K562 (cell line): ENCODE measurements around the gene SLC35G2. TPM values are rescaled to one million over a fixed set of nuclear protein-coding genes. Genes with fewer than 3 reads are reported as not detected.

Experiments
- ATAC-seq: fragments of 200-7000 bp; cut with Tn5 transposase; 3 replicates; pipeline ENCODE4 v1.9.1; 2020; ENCODE audit warnings: moderate library complexity
- BruUV-seq: library from RNA; stranded (reverse); fragments of 400-500 nt; replicated peaks from 2 replicates; lab custom pipeline; 2021; lab: Mats Ljungman, UMichigan
- CTCF ChIA-PET: fragments of 300-600 bp; formaldehyde crosslinking; extraction: SDS; loops from one replicate; lab custom pipeline; 2021; ENCODE audit warnings: low intra/inter-chr PET ratio; lab: Yijun Ruan, JAX
- POLR2A ChIA-PET: fragments of 300-600, 350-650 bp; sonication (Branson Sonifier 250); formaldehyde crosslinking; extraction: SDS; loops from one replicate; lab custom pipeline; 2021; ENCODE audit warnings: antibody characterized with exemption, inconsistent platforms; lab: Yijun Ruan, JAX
- DNase-seq, 4 experiments: peaks; one replicate each; pipeline versions ENCODE4 v3.0.0 to v3.0.0-alpha.2; 2011 to 2018; ENCODE audit warnings: low spot score in 3 of 4, mixed read lengths in 3 of 4; ENCODE audit errors: extremely low read depth in 1 of 4
- FAIRE-seq: peaks from 2 replicates; lab custom pipeline; 2011; peaks lifted over from hg19 to GRCh38; lab: Jason Lieb, UNC
- H2AFZ ChIP-seq: 2 replicates; pipeline ENCODE4 v1.6.0; 2011; ENCODE audit warnings: low read depth, low read length, control low read depth, inconsistent platforms
- H3K27ac ChIP-seq: fragments of 200-600 bp; 3 replicates; pipeline ENCODE4 v1.8.0; 2011; ENCODE audit warnings: low read depth, mild to moderate bottlenecking, control low read depth, inconsistent platforms, low read length, moderate library complexity, mixed read lengths; ENCODE audit errors: extremely low read depth
- H3K27me3 ChIP-seq, 2 experiments: fragments of 300-600 bp in 1 of 2; 2 replicates in 1 of 2; 3 replicates in 1 of 2; pipeline versions ENCODE4 v1.6.0 to v1.8.0; 2011; ENCODE audit warnings: inconsistent platforms in 2 of 2, low read length in 2 of 2, mild to moderate bottlenecking in 1 of 2, mixed read lengths in 1 of 2, moderate library complexity in 1 of 2; ENCODE audit not compliant: control insufficient read depth in 2 of 2, insufficient read depth in 2 of 2
- H3K36me3 ChIP-seq: fragments of 300-600 bp; 3 replicates; pipeline ENCODE4 v1.8.0; 2011; ENCODE audit warnings: mild to moderate bottlenecking, low read length, inconsistent platforms; ENCODE audit not compliant: control insufficient read depth, insufficient read depth
- H3K4me1 ChIP-seq, 2 experiments: fragments of 200-600 bp in 1 of 2; replicated peaks in 1 of 2; 2 replicates in 1 of 2; 3 replicates in 1 of 2; pipeline versions ENCODE4 v1.5.1 to v1.8.0; 2011; ENCODE audit warnings: inconsistent platforms in 2 of 2, low read length in 2 of 2, mild to moderate bottlenecking in 1 of 2, mixed read lengths in 1 of 2, moderate library complexity in 1 of 2; ENCODE audit not compliant: control insufficient read depth in 2 of 2, insufficient read depth in 2 of 2
- H3K4me2 ChIP-seq: 2 replicates; pipeline ENCODE4 v1.6.1; 2011; ENCODE audit warnings: low read length, control low read depth, inconsistent platforms, mixed read lengths; ENCODE audit not compliant: insufficient read depth
- H3K4me3 ChIP-seq: fragments of 200-600 bp; sonication (generic), shearing (Covaris generic); 2 replicates; pipeline ENCODE4 v1.5.1; 2016; ENCODE audit warnings: control low read depth, inconsistent platforms
- H3K79me2 ChIP-seq: fragments of 200-600 bp; 3 replicates; pipeline ENCODE4 v1.8.0; 2011; ENCODE audit warnings: low read length, inconsistent platforms; ENCODE audit not compliant: control insufficient read depth, insufficient read depth
- H3K9ac ChIP-seq, 2 experiments: 2 replicates each; pipeline versions ENCODE4 v1.6.0 to v1.6.1; 2011; ENCODE audit warnings: low read depth in 2 of 2, low read length in 2 of 2, control low read depth in 1 of 2, inconsistent platforms in 1 of 2, mild to moderate bottlenecking in 1 of 2, mixed read lengths in 1 of 2; ENCODE audit not compliant: insufficient read depth in 1 of 2
- H3K9me1 ChIP-seq: one replicate; pipeline ENCODE4 v1.6.0; 2011; ENCODE audit warnings: inconsistent platforms, mild to moderate bottlenecking, low read length, moderate library complexity; ENCODE audit not compliant: control insufficient read depth, insufficient read depth
- H3K9me3 ChIP-seq: replicated peaks from 2 replicates; pipeline ENCODE4 v1.5.1; 2011; ENCODE audit warnings: low read depth, low read length, inconsistent platforms; ENCODE audit not compliant: control insufficient read depth, insufficient read depth
- H4K20me1 ChIP-seq: replicated peaks from 2 replicates; pipeline ENCODE4 v1.6.1; 2011; ENCODE audit warnings: low read length, inconsistent platforms, mixed read lengths; ENCODE audit not compliant: control insufficient read depth, insufficient read depth
- CBFA2T3 ChIP-seq: fragments of 450-650 bp; IDR thresholded peaks from 2 replicates; pipeline ENCODE4 v1.6.1; 2017
- CCAR2 ChIP-seq: fragments of 200-400 bp; formaldehyde crosslinking; IDR thresholded peaks from 2 replicates; pipeline ENCODE4 v1.6.1; 2017; ENCODE audit warnings: mild to moderate bottlenecking, low read depth, low read length
- CGGBP1 ChIP-seq: fragments of 250-450 bp; sonication (Bioruptor Pico); IDR thresholded peaks from 2 replicates; pipeline ENCODE4 v1.9.0; 2021; ENCODE audit warnings: mild to moderate bottlenecking
- CHCHD3 ChIP-seq: fragments of 250-450 bp; sonication (Bioruptor Pico); IDR thresholded peaks from 2 replicates; pipeline ENCODE4 v2.1.2; 2022; ENCODE audit warnings: mild to moderate bottlenecking
- GABPA ChIP-seq: fragments of 200-800 bp; sonication (Bioruptor generic); conservative IDR thresholded peaks from 2 replicates; pipeline ENCODE4 v1.6.1; 2016; ENCODE audit warnings: low read depth, missing genetic modification characterization, missing compliant biosample characterization
- IRF2 ChIP-seq: sonication (generic); formaldehyde crosslinking; IDR thresholded peaks from 2 replicates; pipeline ENCODE4 v1.8.1; 2022; ENCODE audit warnings: mild to moderate bottlenecking, missing genetic modification reagents
- NCOR1 ChIP-seq: fragments of 450-650 bp; IDR thresholded peaks from 2 replicates; pipeline ENCODE4 v1.6.1; 2016; ENCODE audit warnings: mild to moderate bottlenecking, moderate library complexity
- NFXL1 ChIP-seq: fragments of 450-650 bp; formaldehyde crosslinking; IDR thresholded peaks from 2 replicates; pipeline ENCODE4 v1.4.0; 2021; ENCODE audit warnings: mild to moderate bottlenecking
- SMC3 ChIP-seq: conservative IDR thresholded peaks from 2 replicates; pipeline ENCODE4 v1.6.1; 2011; ENCODE audit warnings: low read depth, low read length, improper control_type of control experiment; ENCODE audit not compliant: insufficient read depth
- SREBF2 ChIP-seq: sonication (generic); formaldehyde crosslinking; IDR thresholded peaks from 2 replicates; pipeline ENCODE4 v1.4.0; 2020; ENCODE audit warnings: mild to moderate bottlenecking, missing genetic modification reagents
- TBP ChIP-seq: optimal IDR thresholded peaks from 2 replicates; pipeline ENCODE3; 2011; ENCODE audit warnings: low read depth, low read length, improper control_type of control experiment
- ZBTB8A ChIP-seq: fragments of 450-650 bp; IDR thresholded peaks from 2 replicates; pipeline ENCODE4 v1.6.1; 2018; ENCODE audit warnings: mild to moderate bottlenecking, moderate library complexity; ENCODE audit not compliant: partially characterized antibody
- ZFP1 ChIP-seq: fragments of 450-650 bp; formaldehyde crosslinking; IDR thresholded peaks from 2 replicates; pipeline ENCODE4 v1.4.0; 2020; ENCODE audit warnings: mild to moderate bottlenecking, mixed read lengths
- ZNF124 ChIP-seq: sonication (generic); formaldehyde crosslinking; IDR thresholded peaks from 2 replicates; pipeline ENCODE4 v1.8.1; 2022; ENCODE audit warnings: missing genetic modification reagents
- ZNF589 ChIP-seq: fragments of 200-800 bp; sonication (Bioruptor generic); IDR thresholded peaks from 2 replicates; pipeline ENCODE4 v1.6.1; 2016; ENCODE audit warnings: low read depth, missing genetic modification characterization, missing compliant biosample characterization
- ZNF785 ChIP-seq: fragments of 250-450 bp; sonication (Bioruptor Pico); IDR thresholded peaks from 2 replicates; pipeline ENCODE4 v1.4.0; 2020; ENCODE audit warnings: mild to moderate bottlenecking
- in situ Hi-C: fragments of 300-500 bp; cut with MboI; formaldehyde crosslinking; loops from 4 replicates; pipeline ENCODE4 v1.15.0; 2018; ENCODE audit warnings: inconsistent platforms, mixed read lengths
- intact Hi-C: fragments of 100-400 bp; cut with micrococcal nuclease; formaldehyde crosslinking; loops from 2 replicates; pipeline ENCODE4 v1.14.2; 2022
- polyA plus RNA-seq, 8 experiments: library from polyadenylated mRNA; depleted of rRNA in 4 of 8; stranded (reverse) in 5 of 8; unstranded in 3 of 8; fragments of >200 nt; fragmentation: Nextera tagmentation in 2 of 8; fragmentation: Illumina TruSeq in 1 of 8; extraction: Ambion mirVana in 2 of 8; extraction: Trizol in 1 of 8; gene quantifications; 2 replicates each; pipeline versions ENCODE4 v1.2.1 to v1.2.3, GENCODE V29; 2011 to 2014; ENCODE audit warnings: inconsistent platforms in 1 of 8, missing spikeins in 1 of 8
- total RNA-seq, 7 experiments: library from RNA; depleted of rRNA in 6 of 7; stranded (reverse); fragments of >200 nt in 6 of 7; fragmentation: Illumina TruSeq in 2 of 7; extraction: Trizol in 2 of 7; gene quantifications; 2 replicates each; pipeline versions ENCODE4 v1.2.1 to v1.2.3, GENCODE V29; 2011 to 2021; ENCODE audit warnings: low replicate concordance in 1 of 7
- TF ChIP-seq, protein P1 (sequence below): fragments of 200-800 bp; sonication (Bioruptor generic); IDR thresholded peaks from 2 replicates; pipeline ENCODE4 v1.6.1; 2016; ENCODE audit warnings: missing genetic modification characterization, missing compliant biosample characterization

Gene SLC35G2
- total and polyA plus RNA-seq, 9 of the 15 experiments (the other 6 are each of a cell fraction or from before 2014, with no cell fraction given): 2.6 to 5.9 (median 3.2) TPM

GRCh38 chr3:136838641-136839555 lies 20.0 kb downstream of the SLC35G2 start (continued):
- TF ChIP-seq ZFP1 (CRISPR knock-in tag) (no peak), GABPA (tag) (peak; percentile 51), ZNF124 (CRISPR knock-in tag) (no peak)

- no peak overlapping the region for H3K4me3 ChIP-seq
- ChIA-PET POLR2A (interaction anchor here (1.3 kb wide), 1 partner anchor 8 kb away, joined by 3 read pairs; no protein-coding TSS in a partner anchor), CTCF (no interaction called here)
- FAIRE-seq (peak; percentile 78), ATAC-seq (peak; percentile 70), DNase-seq (peak in 1 of 4 experiments; percentile 16)
- H3K27me3 ChIP-seq: no peaks in the 10 kb centered on the region
- intact Hi-C loops: no loop called here
- peak overlapping the region in 1 of 2 experiments; percentile 34; a peak in 1 of 4 replicates for H3K9ac ChIP-seq
- in situ Hi-C loops: no loop called here
- peaks cover 0 to 25% of the 10 kb centered on the region in 2 experiments for H3K4me1 ChIP-seq
- peaks cover 16% of the 10 kb centered on the region; the same call in 1 of the 3 replicates for H3K36me3 ChIP-seq
- no peak overlapping the region for H3K4me2 ChIP-seq
- no TSS peak for BruUV-seq
- H3K79me2 ChIP-seq: no peaks in the 10 kb centered on the region
- H3K9me1 ChIP-seq: no peaks in the 10 kb centered on the region
- no peaks in the 10 kb centered on the region for H4K20me1 ChIP-seq
- no peaks in the 10 kb centered on the region for H3K9me3 ChIP-seq
- H2AFZ ChIP-seq: no peak overlapping the region
- H3K27ac ChIP-seq: peak overlapping the region; percentile 68
- TF ChIP-seq IRF2 (CRISPR knock-in tag) (no peak), ZNF785 (CRISPR knock-in tag) (no peak), CGGBP1 (CRISPR knock-in tag) (no peak), CBFA2T3 (peak; percentile 58), SREBF2 (CRISPR knock-in tag) (no peak), CCAR2 (no peak), ZNF589 (CRISPR knock-in tag) (no peak), NFXL1 (no peak), NCOR1 (0 out of 2 replicates have a peak, but pooled peaks have one; percentile 7), TBP (peak; percentile 1), CHCHD3 (no peak), ZBTB8A (no peak), SMC3 (no peak)
- TF ChIP-seq, protein P1, sequence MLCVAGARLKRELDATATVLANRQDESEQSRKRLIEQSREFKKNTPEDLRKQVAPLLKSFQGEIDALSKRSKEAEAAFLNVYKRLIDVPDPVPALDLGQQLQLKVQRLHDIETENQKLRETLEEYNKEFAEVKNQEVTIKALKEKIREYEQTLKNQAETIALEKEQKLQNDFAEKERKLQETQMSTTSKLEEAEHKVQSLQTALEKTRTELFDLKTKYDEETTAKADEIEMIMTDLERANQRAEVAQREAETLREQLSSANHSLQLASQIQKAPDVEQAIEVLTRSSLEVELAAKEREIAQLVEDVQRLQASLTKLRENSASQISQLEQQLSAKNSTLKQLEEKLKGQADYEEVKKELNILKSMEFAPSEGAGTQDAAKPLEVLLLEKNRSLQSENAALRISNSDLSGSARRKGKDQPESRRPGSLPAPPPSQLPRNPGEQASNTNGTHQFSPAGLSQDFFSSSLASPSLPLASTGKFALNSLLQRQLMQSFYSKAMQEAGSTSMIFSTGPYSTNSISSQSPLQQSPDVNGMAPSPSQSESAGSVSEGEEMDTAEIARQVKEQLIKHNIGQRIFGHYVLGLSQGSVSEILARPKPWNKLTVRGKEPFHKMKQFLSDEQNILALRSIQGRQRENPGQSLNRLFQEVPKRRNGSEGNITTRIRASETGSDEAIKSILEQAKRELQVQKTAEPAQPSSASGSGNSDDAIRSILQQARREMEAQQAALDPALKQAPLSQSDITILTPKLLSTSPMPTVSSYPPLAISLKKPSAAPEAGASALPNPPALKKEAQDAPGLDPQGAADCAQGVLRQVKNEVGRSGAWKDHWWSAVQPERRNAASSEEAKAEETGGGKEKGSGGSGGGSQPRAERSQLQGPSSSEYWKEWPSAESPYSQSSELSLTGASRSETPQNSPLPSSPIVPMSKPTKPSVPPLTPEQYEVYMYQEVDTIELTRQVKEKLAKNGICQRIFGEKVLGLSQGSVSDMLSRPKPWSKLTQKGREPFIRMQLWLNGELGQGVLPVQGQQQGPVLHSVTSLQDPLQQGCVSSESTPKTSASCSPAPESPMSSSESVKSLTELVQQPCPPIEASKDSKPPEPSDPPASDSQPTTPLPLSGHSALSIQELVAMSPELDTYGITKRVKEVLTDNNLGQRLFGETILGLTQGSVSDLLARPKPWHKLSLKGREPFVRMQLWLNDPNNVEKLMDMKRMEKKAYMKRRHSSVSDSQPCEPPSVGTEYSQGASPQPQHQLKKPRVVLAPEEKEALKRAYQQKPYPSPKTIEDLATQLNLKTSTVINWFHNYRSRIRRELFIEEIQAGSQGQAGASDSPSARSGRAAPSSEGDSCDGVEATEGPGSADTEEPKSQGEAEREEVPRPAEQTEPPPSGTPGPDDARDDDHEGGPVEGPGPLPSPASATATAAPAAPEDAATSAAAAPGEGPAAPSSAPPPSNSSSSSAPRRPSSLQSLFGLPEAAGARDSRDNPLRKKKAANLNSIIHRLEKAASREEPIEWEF: no peak
These were observed 20.6 kb downstream of the SLC35G2 start for GRCh38 chr3:136839556-136839931.
